Stimulated activated CD4-positive, alpha-beta T cell treated with anti-CD3 and anti-CD28 coated beads, TNF-alpha, amount 100 ng/mL, for 1 hour (primary cell): ENCODE measurements around the gene MAP3K7CL.

Experiments
- DNase-seq, 3 donors: peaks; one replicate each; pipeline ENCODE4 v3.0.0-alpha.2; 2020; ENCODE audit warnings: low read depth in 3 of 3, low spot score in 1 of 3

The MAP3K7CL gene

DNA sequence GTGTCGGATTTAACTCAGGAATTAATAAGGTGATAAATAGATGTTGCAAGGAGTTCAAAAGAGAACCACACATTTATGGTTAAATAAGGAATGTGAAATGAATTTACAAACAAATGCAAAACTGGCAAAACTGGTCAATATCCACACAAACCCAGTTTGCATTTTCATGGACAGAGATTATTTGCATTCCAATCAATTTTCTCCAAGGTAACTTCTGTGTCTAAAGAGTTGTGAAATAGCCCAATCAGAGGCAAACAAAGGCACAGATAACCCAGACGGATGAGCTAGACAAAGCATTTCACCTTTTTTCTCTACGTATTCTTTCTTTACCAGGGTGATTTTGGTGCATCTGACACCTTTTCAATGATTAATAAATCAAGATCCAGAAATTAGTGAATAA lies 63.9 kb downstream of the MAP3K7CL start:
- no peak for DNase-seq

DNA sequence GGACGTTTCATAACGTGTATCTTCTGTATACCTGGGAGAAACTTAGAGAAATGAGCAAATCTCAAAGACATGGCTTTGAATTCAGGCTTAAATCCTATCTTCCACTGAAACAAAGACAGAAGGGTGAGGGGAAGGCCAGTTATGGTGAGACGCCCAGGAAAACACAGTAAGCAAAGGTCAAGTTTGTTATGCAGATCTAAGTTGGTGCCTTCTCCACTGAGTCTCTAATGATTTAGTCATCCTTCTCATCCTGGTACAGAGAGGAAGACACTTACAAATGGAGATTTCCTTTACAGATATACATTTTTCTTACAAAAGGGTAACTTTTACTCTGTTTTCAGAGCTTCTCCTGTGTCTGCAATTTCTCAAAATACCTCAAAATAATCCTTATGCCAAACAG lies 64.4 kb downstream of the MAP3K7CL start:
- DNase-seq = no peak

DNA sequence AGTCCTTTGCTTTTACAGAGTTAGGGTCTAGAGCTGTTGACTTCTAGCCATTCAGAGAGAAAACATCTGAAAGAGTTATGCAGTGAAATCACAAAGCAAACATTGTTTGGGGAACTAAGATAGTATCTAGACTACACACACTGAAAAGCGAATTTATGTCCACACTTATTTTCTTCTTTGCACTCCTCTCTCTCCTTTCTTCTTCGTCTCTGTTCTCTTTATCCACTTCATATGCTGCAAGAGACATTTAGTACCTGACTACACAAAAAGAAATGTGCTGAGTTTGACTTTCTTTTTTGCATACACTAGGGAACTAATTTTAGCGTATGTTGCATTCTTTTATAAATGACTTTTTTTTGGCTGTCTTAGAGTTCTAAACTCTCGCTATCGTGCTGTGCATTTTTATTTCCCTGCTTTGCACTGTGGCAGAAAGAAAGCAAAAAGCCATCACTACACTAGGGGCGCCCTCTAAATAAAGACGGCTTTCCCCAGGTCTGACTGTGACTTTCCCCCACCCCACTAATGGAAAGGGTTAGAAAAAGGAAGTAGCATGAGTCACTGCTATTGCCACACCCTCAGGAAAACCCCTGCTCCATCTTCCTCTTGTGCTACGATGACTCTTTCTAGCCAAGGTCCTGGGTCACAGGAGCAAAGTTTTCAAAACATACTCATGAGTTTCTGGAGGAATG lies 65.7 kb downstream of the MAP3K7CL start:
- DNase-seq = peak; percentile 15 to 44 (median 43)

DNA sequence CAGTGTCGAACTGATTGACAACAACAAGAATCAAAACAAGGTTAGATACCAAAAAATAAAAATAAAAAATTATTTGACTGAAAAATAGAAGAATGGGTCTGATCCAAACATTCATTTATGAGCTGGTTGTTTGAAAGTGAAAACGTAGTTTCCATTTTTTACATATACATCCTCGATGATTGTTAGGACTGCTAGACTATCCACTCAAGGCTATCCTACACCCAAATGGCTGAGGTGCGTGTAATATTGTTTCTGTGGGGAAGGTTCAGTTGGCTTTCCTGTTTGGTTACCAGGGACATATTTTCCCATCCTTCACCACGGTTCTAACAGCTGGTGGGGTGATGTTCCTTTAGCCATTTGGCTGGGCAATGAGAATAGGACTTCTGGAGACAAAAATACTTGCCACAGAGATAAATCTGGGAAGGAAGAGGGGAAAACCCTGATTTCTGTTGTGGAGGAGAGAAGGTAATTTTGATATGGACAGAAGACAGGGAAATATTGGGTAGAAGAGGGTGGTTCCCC lies 66.3 kb downstream of the MAP3K7CL start:
- no peak for DNase-seq

DNA sequence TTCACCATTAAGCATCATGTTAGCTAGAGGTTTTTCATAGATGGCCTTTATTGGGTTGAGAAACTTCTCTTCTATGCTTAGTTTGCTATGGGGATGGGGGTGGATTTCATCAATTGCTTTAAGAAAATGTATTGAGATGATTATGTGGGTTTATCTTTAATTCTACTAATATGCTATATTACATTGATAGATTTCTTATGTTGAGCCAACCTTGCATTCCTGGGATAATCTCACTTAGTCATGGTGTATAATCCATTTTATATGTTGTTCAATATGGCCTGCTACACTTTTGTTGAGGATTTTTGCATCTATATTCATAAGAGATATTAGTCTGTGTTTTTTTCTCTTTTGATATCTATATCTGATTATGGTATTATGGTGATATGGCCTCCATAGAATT lies 70.7 kb downstream of the MAP3K7CL start:
- no peak for DNase-seq

DNA sequence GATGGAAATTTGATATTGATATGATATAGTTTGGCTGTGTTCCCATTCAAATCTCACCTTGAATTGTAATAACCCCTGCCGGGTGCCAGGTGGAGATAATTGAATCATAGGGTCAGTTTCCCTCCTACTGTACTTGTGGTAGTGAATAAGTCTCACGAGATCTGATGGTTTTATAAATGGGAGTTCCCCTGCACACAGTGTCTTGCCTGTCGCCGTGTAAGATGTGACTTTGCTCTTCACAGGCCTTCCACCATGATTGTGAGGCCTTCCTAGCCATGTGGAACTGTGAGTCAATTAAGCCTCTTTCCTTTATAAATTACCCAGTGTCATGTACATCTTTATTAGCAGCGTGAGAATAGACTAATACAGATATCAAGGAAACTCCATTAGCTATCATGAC lies 74.6 kb downstream of the MAP3K7CL start:
- no peak for DNase-seq

DNA sequence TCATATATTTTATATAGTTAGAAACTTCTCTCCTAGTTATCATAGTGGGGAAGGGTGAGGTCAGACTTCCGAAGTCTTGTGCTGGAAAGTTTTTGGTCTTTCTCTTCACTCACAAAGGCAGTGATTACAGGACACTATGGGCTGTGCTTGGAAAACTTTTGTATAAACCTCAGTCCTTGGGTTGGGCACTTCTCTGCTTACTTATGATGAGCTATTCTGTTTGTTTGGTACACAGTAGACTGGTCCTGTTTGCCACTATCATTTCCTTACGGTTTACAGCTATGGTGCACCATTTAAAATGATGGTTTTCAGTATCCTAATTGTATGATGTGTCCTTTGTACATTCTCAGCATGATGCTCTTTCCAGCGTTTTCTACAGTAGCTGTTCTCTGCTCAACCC lies 75.5 kb downstream of the MAP3K7CL start:
- DNase-seq = no peak

DNA sequence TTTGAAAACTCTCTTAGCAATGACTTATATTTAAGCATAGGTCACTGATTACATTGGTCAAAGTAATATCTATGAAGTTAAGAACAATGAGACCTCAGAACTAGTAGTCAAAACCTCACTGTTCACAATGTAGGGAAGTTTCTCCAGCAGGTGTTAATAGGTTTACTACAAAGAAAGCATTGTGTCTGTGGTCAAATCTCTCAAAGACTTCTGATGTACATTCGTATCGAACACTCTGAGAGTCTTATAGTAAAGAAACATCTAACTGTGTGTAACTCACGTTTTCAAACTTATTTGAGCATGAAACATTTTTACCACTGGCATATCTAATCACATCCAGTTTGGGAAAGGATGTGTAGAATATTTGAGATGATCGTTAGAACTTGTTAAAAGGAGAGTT lies 76.0 kb downstream of the MAP3K7CL start:
- DNase-seq = no peak

DNA sequence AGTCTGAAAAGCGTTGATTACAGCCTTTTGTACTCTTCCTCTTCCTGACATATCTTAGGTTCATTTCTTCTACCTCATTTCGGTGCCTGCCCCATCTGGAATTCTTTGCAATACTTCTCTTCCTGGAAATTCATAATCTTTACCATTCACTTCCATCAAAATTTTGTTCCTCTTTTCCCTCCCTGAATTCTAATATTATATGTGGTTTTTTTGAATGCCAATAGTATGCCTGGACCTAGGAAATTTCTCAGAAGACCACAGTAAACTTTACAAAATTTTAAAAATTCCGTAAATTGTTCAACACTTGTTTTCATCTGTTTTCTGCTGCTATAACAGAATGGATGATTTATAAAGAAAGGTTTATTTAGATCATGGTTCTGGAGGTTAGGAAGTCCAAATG lies 76.8 kb downstream of the MAP3K7CL start:
- no peak for DNase-seq

DNA sequence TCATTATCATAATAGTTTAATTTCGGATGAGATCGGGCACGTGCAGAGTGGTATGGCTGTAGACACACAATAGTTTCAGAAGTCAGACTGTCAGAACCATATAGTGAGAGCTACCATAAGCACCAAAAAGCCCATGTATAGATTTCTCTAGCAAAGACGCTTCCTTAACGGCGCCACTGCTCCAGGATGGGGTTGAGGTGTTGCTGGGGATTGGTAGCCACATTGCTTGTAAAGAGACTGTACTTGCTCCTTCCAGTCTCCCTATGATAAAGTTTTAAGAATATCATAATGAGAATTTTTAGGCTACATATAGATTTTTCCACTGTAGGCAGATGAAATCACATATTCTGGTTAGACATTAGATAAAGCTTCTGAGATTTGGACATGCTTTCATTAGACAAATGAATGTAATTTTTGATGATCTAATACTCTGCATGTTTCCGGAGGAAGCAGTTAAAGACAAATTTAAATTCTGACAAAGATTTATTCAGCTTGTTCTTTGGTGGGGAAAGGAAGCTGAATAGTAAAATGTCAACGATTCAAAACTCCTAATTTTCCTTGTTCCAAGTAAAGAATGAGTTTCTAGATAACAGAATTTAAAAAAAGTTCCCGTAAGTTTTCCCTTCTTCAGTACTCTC lies 77.7 kb downstream of the MAP3K7CL start:
- no peak for DNase-seq

DNA sequence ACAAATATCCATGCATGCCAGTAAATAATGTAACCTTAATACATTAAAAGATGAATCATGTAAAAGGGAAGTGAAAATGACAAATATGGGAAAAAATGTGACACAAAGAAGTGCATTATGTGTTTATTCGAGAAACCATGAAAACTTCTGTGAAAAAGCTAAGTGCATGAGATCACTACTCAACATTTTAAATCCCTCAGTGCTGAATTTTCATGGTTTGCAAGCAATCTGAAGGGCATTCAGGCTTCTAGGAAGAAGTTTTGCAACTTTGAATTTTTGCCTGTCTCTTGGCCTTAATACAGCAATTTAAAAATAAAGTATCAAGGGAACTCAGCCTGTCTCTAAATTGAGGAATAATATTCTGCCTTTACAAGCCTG lies 78.2 kb downstream of the MAP3K7CL start:
- no peak for DNase-seq

DNA sequence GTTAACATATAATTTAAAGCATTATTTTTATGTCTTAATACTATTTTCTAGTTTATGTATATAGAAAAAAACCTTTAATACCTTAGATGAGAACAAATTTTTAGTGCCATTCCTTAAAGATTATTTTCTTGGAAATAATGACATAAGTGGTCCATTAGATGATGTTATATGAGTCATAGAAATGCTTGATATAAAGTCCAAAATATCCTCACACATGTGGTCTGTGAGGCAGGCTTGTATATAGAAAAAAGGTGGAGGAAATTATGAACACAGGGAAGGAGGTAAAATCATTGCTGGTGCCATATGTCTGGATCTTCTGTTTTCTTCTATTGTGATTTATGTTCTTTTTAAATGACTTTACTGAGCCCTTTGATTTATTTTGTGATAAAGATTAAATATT lies 79.3 kb downstream of the MAP3K7CL start:
- DNase-seq = no peak

DNA sequence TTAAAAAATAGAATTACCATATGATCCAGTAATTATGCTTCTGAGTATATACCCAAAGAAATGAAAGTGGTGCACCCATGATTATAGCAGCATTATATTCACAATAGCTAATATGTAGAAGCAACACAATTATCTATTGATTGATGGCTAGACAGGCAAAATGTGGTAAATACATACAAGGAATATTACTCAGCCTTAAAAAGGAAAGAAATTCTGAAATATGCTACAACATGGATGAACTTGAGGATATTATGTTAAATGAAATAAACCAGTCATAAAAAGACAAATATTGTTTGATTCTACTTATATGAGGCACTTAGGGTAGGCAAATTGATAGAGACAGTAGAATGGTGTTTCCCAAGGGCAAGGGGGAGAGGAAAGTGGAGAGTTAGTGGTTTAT lies 80.8 kb downstream of the MAP3K7CL start:
- DNase-seq = no peak

DNA sequence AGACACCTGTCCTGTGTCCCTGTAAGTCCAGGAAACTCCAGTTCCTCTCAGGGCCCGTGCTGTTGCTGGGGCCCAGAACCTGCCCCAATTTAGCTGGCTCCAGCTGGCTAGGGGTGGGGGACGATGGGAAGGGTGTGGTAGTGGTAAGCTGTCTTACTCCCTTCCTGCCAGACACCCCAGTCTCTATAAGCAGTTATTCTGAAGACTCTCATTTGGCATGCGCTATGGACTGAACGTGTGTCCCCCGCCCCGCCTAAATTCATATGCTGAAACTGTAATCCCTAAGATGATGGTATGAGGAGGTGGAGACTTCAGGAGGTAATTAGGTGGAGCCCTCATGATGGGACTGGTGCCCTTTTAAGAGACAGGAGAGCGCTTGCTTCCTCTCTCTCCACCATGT lies 82.0 kb downstream of the MAP3K7CL start:
- no peak for DNase-seq

DNA sequence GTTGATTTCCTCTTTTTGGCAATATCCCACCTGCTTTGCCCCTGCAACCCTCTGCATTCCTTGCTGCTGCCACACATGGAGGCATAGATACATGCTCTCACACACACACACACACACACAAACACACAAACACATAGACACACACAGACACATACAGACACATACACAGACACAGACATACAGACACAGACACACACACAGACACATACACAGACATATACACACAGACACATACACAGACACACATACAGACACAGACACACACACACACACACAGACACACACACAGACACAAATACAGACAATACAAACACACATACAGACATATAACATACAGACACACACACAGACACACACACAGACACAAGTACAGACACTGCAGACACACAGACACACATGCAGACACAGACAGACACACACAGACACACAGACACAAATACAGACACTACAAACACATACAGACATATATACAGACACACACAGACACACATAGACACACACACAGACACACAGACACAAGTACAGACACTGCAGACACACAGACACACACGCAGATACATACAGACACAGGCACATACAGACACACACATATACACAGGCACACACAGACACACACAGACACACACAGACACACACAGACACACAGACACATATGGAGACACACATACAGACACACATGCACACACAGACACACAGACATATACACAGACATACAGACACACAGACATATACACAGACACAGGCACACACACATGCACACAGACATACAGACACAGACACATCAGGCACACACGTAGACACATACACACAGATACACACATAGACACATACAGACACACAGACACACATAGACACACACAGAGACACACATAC lies 83.3 kb downstream of the MAP3K7CL start:
- DNase-seq = no peak

DNA sequence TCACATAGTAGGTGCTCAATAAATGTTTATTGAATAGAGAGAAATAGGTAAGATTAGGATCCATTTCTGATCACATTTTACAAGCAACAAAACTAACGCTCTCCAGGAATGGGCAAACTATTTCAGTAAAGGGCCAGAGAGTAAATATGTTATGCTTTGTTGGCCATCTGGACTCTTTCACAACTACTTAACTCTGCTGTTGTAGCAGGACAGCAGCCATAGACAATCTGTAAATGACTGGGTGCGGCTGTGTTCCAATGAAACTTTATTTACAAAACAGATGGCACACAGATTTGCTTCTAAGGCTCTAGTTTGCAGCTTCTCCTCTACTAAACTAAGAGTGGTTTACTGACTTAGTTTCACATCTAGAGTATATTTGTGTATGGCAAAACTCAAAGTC lies 85.3 kb downstream of the MAP3K7CL start:
- no peak for DNase-seq

DNA sequence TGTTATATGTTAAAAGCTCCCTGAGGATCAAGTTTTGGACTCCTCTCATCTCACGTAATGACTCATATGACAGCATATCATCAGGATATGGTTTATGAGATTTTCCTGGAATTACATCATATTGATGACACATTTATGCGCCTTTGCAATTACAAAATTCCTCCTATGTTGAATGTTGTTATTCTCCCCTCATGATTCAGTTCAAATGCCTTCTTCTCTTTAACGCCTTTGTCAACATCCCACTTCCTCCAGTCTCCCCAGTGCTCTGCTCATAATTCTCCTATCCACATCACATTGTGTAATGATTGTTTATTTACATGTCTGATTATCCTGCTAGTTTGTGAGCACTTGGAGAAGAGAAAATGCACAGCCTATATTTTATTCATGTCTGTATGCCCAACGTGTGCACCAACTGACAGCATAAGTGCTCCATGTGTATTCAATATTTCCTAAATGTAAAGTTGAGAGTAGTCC lies 87.4 kb downstream of the MAP3K7CL start:
- DNase-seq = no peak

DNA sequence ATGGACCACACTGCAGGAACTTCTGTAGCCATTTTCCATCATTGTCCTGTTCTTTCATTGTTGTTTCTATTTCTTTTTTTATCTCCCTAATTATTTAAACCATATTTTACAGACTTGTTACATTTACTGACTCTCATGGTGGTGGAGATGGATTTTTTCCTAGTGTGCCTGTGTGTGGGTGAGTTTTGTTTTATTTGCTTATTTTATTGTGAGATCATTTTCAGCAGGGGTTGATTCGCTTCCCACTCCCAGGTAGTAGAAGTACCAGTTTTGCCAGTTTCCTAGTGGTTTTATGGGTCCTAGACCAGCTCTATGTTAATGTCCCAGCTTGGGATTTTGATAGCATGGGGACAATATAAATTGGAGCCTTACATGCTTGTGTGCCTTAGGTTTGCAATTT lies 88.3 kb downstream of the MAP3K7CL start:
- no peak for DNase-seq

DNA sequence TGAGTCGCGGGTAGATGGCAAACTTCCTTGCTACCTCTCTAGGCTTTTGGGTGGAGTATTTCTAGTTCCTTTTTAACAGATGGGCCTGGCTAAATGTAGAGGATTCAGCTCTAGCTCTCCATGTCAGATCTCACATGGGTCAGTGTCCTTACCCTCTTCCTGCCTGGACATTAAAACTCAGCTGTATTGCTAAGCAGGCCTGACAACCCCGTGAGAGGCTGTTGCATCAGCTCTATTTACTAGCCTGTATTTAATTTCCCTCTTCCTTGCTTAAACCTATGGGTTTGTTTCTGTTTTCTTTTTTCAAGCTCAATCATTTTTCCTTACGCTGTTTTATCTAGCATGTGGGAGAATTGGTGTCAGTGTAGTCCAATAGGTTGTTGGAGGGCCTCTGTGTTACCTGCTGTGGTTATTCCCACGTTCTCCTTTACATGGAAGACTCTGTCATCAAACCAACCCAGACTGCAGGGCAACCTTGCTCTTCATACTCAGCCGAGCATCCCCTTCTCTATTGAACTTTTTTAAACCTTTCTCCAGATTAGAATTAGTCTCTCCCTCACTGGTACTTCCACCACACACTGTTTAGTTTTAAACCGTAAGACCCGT lies 88.8 kb downstream of the MAP3K7CL start:
- DNase-seq = no peak

DNA sequence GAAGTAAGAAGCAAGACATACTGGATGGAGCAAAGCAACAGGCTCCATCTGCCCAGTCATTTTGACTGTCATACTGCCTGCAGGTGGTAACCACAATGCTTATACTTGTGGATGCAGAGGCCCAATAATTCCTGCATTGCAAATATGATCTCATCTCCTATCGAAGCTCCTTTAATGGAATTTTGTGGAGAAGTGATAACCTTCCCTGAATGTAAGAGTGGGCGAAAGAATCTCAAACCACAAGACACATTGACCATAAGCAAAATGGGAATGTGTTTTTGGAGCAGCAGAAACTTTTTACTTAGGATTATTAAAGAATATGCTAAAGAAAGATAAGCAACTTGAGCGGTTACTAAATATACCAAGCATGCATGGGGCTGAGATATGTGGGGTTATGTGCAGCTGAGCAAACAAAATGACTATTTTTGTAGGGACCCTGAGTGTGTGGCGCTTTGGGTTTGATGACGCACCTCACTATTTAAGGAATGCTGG lies 90.9 kb downstream of the MAP3K7CL start:
- DNase-seq = no peak

DNA sequence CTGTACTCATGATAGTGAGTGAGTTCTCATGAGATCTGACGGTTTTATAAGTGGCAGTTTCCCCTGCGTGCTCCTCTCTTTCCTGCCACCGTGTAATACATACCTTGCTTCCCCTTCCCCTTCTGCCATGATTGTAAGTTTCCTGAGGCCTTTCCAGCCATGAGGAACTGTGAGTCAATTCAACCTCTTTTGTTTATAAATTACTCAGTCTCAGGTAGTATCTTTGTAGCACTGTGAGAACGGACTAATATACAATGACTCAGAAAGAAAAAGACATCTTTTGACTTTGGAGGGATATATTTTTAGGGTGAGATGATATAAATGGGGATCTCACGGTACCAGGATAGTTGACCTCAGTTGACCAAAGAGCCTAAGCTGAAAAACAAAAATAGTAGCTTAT lies 93.6 kb downstream of the MAP3K7CL start:
- DNase-seq = no peak
